Loucy (cell line): Measurements from ENCODE around the gene GNA14.

Experiments
- CTCF ChIP-seq: fragments of 200-600 bp; sonication (generic); conservative IDR thresholded peaks from 2 replicates; pipeline ENCODE4 v1.5.1; 2014; ENCODE audit warnings: mild to moderate bottlenecking, antibody characterized with exemption, low read length
- EZH2phosphoT487 ChIP-seq: fragments of 200-600 bp; IDR thresholded peaks from 2 replicates; pipeline ENCODE4 v1.6.1; 2018; ENCODE audit warnings: antibody characterized with exemption, mild to moderate bottlenecking, moderate library complexity, borderline replicate concordance

DNA sequence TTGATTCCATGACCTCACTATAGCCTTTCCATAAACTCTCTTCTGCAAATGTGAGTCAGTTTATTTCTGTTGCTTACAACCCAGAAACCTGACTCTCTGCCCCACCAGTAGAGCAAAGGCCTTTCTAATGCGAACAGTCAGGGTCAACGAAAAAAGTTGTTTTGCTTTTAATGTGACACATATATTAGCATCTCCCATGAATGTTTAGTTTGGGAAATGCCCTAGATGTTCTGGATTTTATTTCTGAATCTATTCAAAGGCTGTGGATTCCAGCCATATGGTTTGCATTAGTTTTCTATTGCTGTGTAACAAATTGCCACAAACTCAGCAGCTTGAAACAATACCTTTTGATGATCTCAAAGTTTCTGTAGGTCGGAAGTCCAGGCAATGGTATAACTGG is 193.5 kb downstream of the GNA14 start:
- no peak for TF ChIP-seq CTCF
- no peak for TF ChIP-seq EZH2phosphoT487
